HL-60 (cell line): ENCODE measurements around the gene SLC1A5.
A peak's percentile ranks its signal among the peaks of the same experiment; 100 is the strongest.
"Not testable (repeated sequence)": the region's sequence is repeated elsewhere in the genome, so short reads cannot be mapped to it uniquely, and the experiment has no call there.

ENCODE experiments used
- DNase-seq, 2 experiments: peaks; one replicate each; pipeline ENCODE4 v3.0.0-alpha.2; 2010 to 2020; ENCODE audit warnings: low read depth in 1 of 2, low spot score in 1 of 2
- H3K27ac ChIP-seq: fragments of 250-450 bp; sonication (Bioruptor Pico); replicated peaks from 2 replicates; pipeline ENCODE4 v1.5.1; 2020; ENCODE audit warnings: mild to moderate bottlenecking, moderate library complexity
- H3K27me3 ChIP-seq: fragments of 250-450 bp; sonication (Bioruptor Pico); 2 replicates; pipeline ENCODE4 v1.5.1; 2021; ENCODE audit warnings: mild to moderate bottlenecking, moderate library complexity; ENCODE audit not compliant: insufficient read depth, poor library complexity, severe bottlenecking
- H3K4me3 ChIP-seq: replicated peaks from 2 replicates; pipeline ENCODE4 v1.5.1; 2011; ENCODE audit warnings: mild to moderate bottlenecking, control low read depth, low read length; ENCODE audit not compliant: insufficient read depth
- CTCF ChIP-seq: IDR thresholded peaks from one replicate; pipeline ENCODE4 v1.5.1; 2011; ENCODE audit warnings: low read length, control low read depth, inconsistent platforms; ENCODE audit not compliant: insufficient read depth
- GABPA ChIP-seq: IDR thresholded peaks from 2 replicates; pipeline ENCODE4 v1.6.1; 2012; ENCODE audit warnings: low read depth
- POLR2AphosphoS5 ChIP-seq: IDR thresholded peaks from 2 replicates; pipeline ENCODE4 v1.6.1; 2012; ENCODE audit warnings: low read depth
- REST ChIP-seq: IDR thresholded peaks from 2 replicates; pipeline ENCODE4 v1.6.1; 2012; ENCODE audit warnings: low read depth; ENCODE audit not compliant: insufficient replicate concordance
- SPI1 ChIP-seq: IDR thresholded peaks from 2 replicates; pipeline ENCODE4 v1.6.1; 2012; ENCODE audit warnings: low read depth, mild to moderate bottlenecking, borderline replicate concordance

SLC1A5 gene

GRCh38 chr19:46809534-46810272 is 21.3 kb upstream of the SLC1A5 start:
- Histone ChIP-seq H3K4me3 (no peak overlapping the region), H3K27me3 (no peaks in the 10 kb centered on the region), H3K27ac (no peak overlapping the region)
- peak; percentile 72; the same call in 1 of the 2 replicates for TF ChIP-seq SPI1
- TF ChIP-seq GABPA, result no peak
- no peak for TF ChIP-seq CTCF
- TF ChIP-seq POLR2AphosphoS5, result no peak
- peak in 1 of 2 experiments; percentile 63 for DNase-seq

GRCh38 chr19:46806656-46807055 is 18.3 kb upstream of the SLC1A5 start:
- TF ChIP-seq SPI1 (no peak), REST (no peak)
- H3K27ac ChIP-seq, result no peak overlapping the region
- no peak for DNase-seq
- H3K4me3 ChIP-seq, result no peak overlapping the region
- no peaks in the 10 kb centered on the region for H3K27me3 ChIP-seq

- not testable (repeated sequence) for H3K4me3 ChIP-seq, H3K27me3 ChIP-seq, DNase-seq, H3K27ac ChIP-seq
Measured at GRCh38 chr19:46804432-46804831, 16.0 kb upstream of the SLC1A5 start.

GRCh38 chr19:46803555-46803954 is 15.2 kb upstream of the SLC1A5 start:
- no peaks in the 10 kb centered on the region for H3K27me3 ChIP-seq
- H3K4me3 ChIP-seq, result no peak overlapping the region
- peak in 1 of 2 experiments; percentile 6 for DNase-seq
- no peak overlapping the region for H3K27ac ChIP-seq
- peak; percentile 77 for TF ChIP-seq SPI1
- no peak for TF ChIP-seq CTCF

- Histone ChIP-seq H3K27me3 (no peaks in the 10 kb centered on the region), H3K27ac (no peak overlapping the region), H3K4me3 (no peak overlapping the region)
- no peak for DNase-seq
- no peak for TF ChIP-seq CTCF
- no peak for TF ChIP-seq POLR2AphosphoS5
- TF ChIP-seq SPI1, result no peak
- TF ChIP-seq GABPA, result no peak
- TF ChIP-seq REST, result no peak
Measured at GRCh38 chr19:46802152-46802551, 13.8 kb upstream of the SLC1A5 start.
